Retinal pigment epithelial cell (primary cell): Measurements from ENCODE around the gene C3AR1.

Source experiments
- DNase-seq: peaks from one replicate; pipeline ENCODE4 v3.0.0-alpha.2; 2010; ENCODE audit warnings: low read depth
- H3K4me3 ChIP-seq: 2 replicates; pipeline ENCODE4 v1.5.1; 2011; ENCODE audit warnings: mild to moderate bottlenecking, low read length, control low read depth, moderate library complexity
- CTCF ChIP-seq: conservative IDR thresholded peaks from 2 replicates; pipeline ENCODE4 v1.5.1; 2011; ENCODE audit warnings: low read depth, low read length, control low read depth, inconsistent platforms

Gene C3AR1

GRCh38 chr12:8045952-8046944, 19.9 kb downstream of the C3AR1 start:
- peak; percentile 92 for TF ChIP-seq CTCF
- H3K4me3 ChIP-seq: no peak overlapping the region
- DNase-seq: peak; percentile 31

GRCh38 chr12:8040791-8041190, 25.4 kb downstream of the C3AR1 start:
- no peak for TF ChIP-seq CTCF
- H3K4me3 ChIP-seq: no peak overlapping the region
- DNase-seq: no peak

GRCh38 chr12:8038659-8039114, 27.5 kb downstream of the C3AR1 start:
- TF ChIP-seq CTCF: no peak
- peak overlapping the region; percentile 9 for H3K4me3 ChIP-seq
- no peak for DNase-seq

- TF ChIP-seq CTCF: no peak
- no peak for DNase-seq
- H3K4me3 ChIP-seq: no peak overlapping the region
Measured at GRCh38 chr12:8037947-8038346, 28.2 kb downstream of the C3AR1 start.

GRCh38 chr12:8037046-8037663, 29.0 kb downstream of the C3AR1 start:
- DNase-seq: no peak
- no peak for TF ChIP-seq CTCF
- H3K4me3 ChIP-seq: no peak overlapping the region

- DNase-seq: no peak
- H3K4me3 ChIP-seq: no peak overlapping the region
- no peak for TF ChIP-seq CTCF
Measured at GRCh38 chr12:8036346-8036745, 29.8 kb downstream of the C3AR1 start.
